DND-41 (cell line): ENCODE results near the gene ZBED5.
A peak's percentile ranks its signal among the peaks of the same experiment; 100 is the strongest.

Source experiments
- ATAC-seq: fragments of 200-7000 bp; cut with Tn5 transposase; 3 replicates; pipeline ENCODE4 v1.9.1; 2021; ENCODE audit warnings: low read depth; ENCODE audit not compliant: insufficient read depth
- DNase-seq: peaks from one replicate; pipeline ENCODE4 v3.0.0-alpha.2; 2020
- H2AFZ ChIP-seq: 2 replicates; pipeline ENCODE4 v1.6.0; 2012; ENCODE audit warnings: low read depth, low read length
- H3K27ac ChIP-seq: 2 replicates; pipeline ENCODE4 v1.5.1; 2012; ENCODE audit warnings: low read length, inconsistent platforms
- H3K27me3 ChIP-seq: fragments of 200-600 bp; sonication (generic); 2 replicates; pipeline ENCODE4 v1.6.0; 2012; ENCODE audit warnings: low read length, mild to moderate bottlenecking, inconsistent platforms; ENCODE audit not compliant: insufficient read depth, poor library complexity
- H3K36me3 ChIP-seq: 2 replicates; pipeline ENCODE4 v1.5.1; 2012; ENCODE audit warnings: low read length, inconsistent platforms; ENCODE audit not compliant: insufficient read depth
- H3K4me1 ChIP-seq: 2 replicates; pipeline ENCODE4 v1.5.1; 2012; ENCODE audit warnings: mild to moderate bottlenecking, low read length; ENCODE audit not compliant: insufficient read depth
- H3K4me2 ChIP-seq: 2 replicates; pipeline ENCODE4 v1.6.0; 2012; ENCODE audit warnings: mild to moderate bottlenecking, moderate library complexity, low read length, inconsistent platforms; ENCODE audit not compliant: insufficient read depth
- H3K4me3 ChIP-seq, 2 experiments: fragments of 200-600 bp in 1 of 2; shearing (Covaris generic) in 1 of 2; 2 replicates each; pipeline ENCODE4 v1.5.1; 2012 to 2016; ENCODE audit warnings: inconsistent platforms in 2 of 2, low read length in 2 of 2, mild to moderate bottlenecking in 2 of 2, low read depth in 1 of 2, moderate library complexity in 1 of 2
- H3K79me2 ChIP-seq: 2 replicates; pipeline ENCODE4 v1.6.0; 2012; ENCODE audit warnings: low read length, inconsistent platforms; ENCODE audit not compliant: insufficient read depth
- H3K9ac ChIP-seq: 2 replicates; pipeline ENCODE4 v1.6.0; 2012; ENCODE audit warnings: low read depth, mild to moderate bottlenecking, inconsistent platforms, low read length, moderate library complexity
- H3K9me3 ChIP-seq: 2 replicates; pipeline ENCODE4 v1.5.1; 2012; ENCODE audit warnings: low read length, moderate library complexity, mild to moderate bottlenecking, inconsistent platforms; ENCODE audit not compliant: insufficient read depth, severe bottlenecking
- H4K20me1 ChIP-seq: 2 replicates; pipeline ENCODE4 v1.6.0; 2012; ENCODE audit warnings: low read length; ENCODE audit not compliant: insufficient read depth
- EZH2 ChIP-seq: IDR thresholded peaks from 3 replicates; pipeline ENCODE4 v1.6.1; 2012; ENCODE audit warnings: borderline replicate concordance, low read depth, mild to moderate bottlenecking, moderate library complexity, low read length, inconsistent platforms; ENCODE audit not compliant: severe bottlenecking
- TF ChIP-seq, protein P1 (sequence below): IDR thresholded peaks from 2 replicates; pipeline ENCODE4 v1.5.1; 2012; ENCODE audit warnings: borderline replicate concordance, low read length, moderate library complexity, mild to moderate bottlenecking; ENCODE audit not compliant: poor library complexity, severe bottlenecking; ENCODE audit errors: extremely low read depth

Gene ZBED5

DNA sequence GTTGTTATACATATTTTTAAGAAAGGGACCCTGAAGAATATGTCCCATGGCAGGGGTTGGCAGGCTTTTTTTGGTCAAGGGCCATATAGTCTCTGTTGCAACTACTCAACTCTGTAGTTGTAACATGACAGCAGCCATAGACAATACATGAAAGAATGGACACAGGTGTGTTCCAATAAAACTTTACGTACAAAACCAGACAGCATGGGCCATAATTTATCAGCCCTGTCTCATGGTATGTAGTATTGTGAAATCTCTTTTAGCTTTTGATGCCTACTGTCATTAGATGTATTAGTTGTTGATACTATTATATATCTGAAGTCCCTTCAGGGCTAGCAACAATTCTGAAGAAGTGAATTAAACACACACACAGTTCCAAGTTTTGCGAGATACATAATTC lies 2.6 kb downstream of the ZBED5 start:
- no peak for ATAC-seq
- H3K4me2 ChIP-seq, result peak overlapping the region; percentile 69; the same call in 1 of the 2 replicates

DNA sequence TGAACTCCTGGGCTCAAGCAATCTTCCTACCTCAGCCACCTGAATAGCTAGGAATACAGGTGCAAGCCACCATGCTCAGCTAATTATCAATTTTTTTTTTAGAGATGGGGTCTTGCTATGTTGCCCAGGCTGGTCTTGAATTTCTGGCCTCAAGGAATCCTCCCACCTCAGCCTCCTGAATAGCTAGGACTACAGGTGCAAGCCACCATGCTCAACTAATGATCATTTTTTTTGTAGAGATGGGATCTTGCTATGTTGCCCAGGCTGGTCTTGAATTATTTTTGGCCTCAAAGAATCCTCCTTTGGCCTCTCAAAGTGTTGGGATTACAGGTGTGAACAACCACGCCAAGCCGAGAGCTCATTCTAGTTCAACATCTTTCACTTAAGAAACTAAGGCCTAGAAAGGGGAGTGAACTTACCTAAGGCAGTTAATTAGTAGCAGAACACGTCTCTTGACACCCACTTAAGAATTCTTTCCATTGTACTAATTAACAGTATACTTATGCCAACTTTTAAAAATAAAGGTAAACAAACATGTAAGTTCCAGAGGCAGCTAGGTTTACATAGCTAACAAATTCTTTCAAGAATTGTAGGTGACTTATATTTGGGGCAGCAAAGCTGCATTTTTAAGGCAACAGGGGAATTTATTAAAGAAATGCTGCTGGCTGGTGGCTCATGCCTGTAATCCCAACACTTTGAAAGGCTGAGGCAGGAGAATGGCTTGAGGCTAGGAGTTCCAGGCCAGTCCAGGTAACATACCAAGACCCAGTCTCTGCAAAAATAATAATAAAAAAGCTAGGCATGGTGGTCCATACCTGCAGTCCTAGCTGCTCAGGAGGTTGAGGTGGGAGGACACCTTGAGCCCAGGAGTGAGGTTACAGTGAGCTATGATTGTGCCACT lies 9.6 kb downstream of the ZBED5 start:
- H3K27me3 ChIP-seq, result no peaks in the 10 kb centered on the region
- H3K4me3 ChIP-seq, result no peak overlapping the region
- no peak overlapping the region for H3K27ac ChIP-seq
- TF ChIP-seq, protein P1, sequence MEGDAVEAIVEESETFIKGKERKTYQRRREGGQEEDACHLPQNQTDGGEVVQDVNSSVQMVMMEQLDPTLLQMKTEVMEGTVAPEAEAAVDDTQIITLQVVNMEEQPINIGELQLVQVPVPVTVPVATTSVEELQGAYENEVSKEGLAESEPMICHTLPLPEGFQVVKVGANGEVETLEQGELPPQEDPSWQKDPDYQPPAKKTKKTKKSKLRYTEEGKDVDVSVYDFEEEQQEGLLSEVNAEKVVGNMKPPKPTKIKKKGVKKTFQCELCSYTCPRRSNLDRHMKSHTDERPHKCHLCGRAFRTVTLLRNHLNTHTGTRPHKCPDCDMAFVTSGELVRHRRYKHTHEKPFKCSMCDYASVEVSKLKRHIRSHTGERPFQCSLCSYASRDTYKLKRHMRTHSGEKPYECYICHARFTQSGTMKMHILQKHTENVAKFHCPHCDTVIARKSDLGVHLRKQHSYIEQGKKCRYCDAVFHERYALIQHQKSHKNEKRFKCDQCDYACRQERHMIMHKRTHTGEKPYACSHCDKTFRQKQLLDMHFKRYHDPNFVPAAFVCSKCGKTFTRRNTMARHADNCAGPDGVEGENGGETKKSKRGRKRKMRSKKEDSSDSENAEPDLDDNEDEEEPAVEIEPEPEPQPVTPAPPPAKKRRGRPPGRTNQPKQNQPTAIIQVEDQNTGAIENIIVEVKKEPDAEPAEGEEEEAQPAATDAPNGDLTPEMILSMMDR, result no peak
- TF ChIP-seq EZH2, result no peak
- no peak overlapping the region for H3K4me2 ChIP-seq
- H4K20me1 ChIP-seq, result no peaks in the 10 kb centered on the region
- DNase-seq (no peak), ATAC-seq (no peak)
- H3K9me3 ChIP-seq, result no peaks in the 10 kb centered on the region
- H3K79me2 ChIP-seq, result peaks cover 9% of the 10 kb centered on the region; the same call in 1 of the 2 replicates
- H3K9ac ChIP-seq, result no peak overlapping the region
- H2AFZ ChIP-seq, result no peak overlapping the region
- H3K36me3 ChIP-seq, result peaks cover 19% of the 10 kb centered on the region
- H3K4me1 ChIP-seq, result no peaks in the 10 kb centered on the region

More for the DNA sequence above, 2.6 kb downstream of the ZBED5 start:
- Histone ChIP-seq H3K36me3 (peaks cover 56% of the 10 kb centered on the region), H3K79me2 (peaks cover 74% of the 10 kb centered on the region), H4K20me1 (peaks cover 7% of the 10 kb centered on the region; the same call in 1 of the 2 replicates), H3K27me3 (no peaks in the 10 kb centered on the region), H3K9me3 (no peaks in the 10 kb centered on the region), H2AFZ (no peak overlapping the region), H3K9ac (no peak overlapping the region), H3K4me1 (peaks cover 39% of the 10 kb centered on the region), H3K27ac (no peak overlapping the region), H3K4me3 (peak overlapping the region in 1 of 2 experiments; percentile 69; a peak in 1 of 4 replicates)
- DNase-seq, result no peak
- no peak for TF ChIP-seq EZH2

DNA sequence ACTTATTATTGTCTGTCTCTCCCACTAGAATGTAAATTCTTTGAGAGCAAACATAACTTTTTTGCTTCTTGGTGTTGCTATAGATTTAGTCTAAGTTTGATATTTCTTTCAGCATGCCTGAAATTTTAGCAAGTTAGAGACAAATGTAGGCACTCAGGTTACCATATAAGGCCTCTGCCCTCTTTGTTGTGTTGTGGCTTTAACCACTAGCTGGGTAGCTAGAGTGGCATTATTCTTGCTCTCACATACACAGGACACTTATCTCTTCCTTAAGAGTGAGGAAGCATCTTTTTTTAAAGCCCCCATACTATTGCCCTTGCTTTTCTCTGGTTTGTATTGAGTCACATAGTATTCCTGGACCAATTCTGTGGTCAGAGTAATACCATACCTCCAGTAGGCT lies 11.2 kb downstream of the ZBED5 start:
- Histone ChIP-seq H3K4me2 (no peak overlapping the region), H3K4me1 (no peaks in the 10 kb centered on the region), H3K9ac (no peak overlapping the region), H3K9me3 (no peaks in the 10 kb centered on the region), H3K27me3 (no peaks in the 10 kb centered on the region), H3K4me3 (no peak overlapping the region), H3K27ac (no peak overlapping the region), H2AFZ (no peak overlapping the region), H3K79me2 (no peaks in the 10 kb centered on the region), H3K36me3 (peaks cover 5% of the 10 kb centered on the region; the same call in 1 of the 2 replicates), H4K20me1 (no peaks in the 10 kb centered on the region)
- ATAC-seq (peak; percentile 51; the same call in 2 of the 3 replicates), DNase-seq (no peak)
- TF ChIP-seq, protein P1, result no peak
- TF ChIP-seq EZH2, result no peak

DNA sequence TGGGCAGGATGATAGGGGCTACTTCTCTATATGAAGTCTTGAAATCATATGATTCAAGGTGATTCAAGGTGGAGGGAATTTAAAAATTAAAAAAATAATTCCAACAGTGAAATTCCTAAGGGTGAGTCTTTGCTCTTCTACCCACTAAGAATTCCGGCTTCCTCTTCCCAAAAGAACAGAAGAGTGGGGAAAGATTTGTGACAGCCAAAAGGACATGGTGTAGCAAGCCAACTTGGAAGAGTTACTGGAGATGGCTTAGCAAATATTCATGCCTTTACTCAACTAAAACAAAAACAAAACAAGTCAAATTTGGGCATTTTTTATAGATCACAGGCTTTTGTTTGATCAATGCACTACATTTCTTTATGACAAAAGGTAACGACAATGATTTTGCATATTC lies 12.3 kb downstream of the ZBED5 start:
- no peak for DNase-seq
- Histone ChIP-seq H3K27me3 (no peaks in the 10 kb centered on the region), H3K27ac (no peak overlapping the region), H4K20me1 (no peaks in the 10 kb centered on the region), H3K4me1 (no peaks in the 10 kb centered on the region), H3K4me3 (no peak overlapping the region), H3K9me3 (no peaks in the 10 kb centered on the region), H3K79me2 (no peaks in the 10 kb centered on the region), H3K36me3 (no peaks in the 10 kb centered on the region), H3K9ac (no peak overlapping the region), H2AFZ (no peak overlapping the region), H3K4me2 (no peak overlapping the region)
- no peak for ATAC-seq
- TF ChIP-seq EZH2, result no peak
- TF ChIP-seq, protein P1, result no peak
